Neural progenitor cell (in vitro differentiated cells): ENCODE data around the gene GRIN2A.

ENCODE experiments used
- EZH2 ChIP-seq: fragments of 200-600 bp; sonication (generic); IDR thresholded peaks from 2 replicates; pipeline ENCODE4 v1.6.1; 2017; ENCODE audit warnings: antibody characterized with exemption, mild to moderate bottlenecking, moderate library complexity
- EZH2phosphoT487 ChIP-seq: fragments of 200-600 bp; sonication (generic); IDR thresholded peaks from 2 replicates; pipeline ENCODE4 v1.6.1; 2017; ENCODE audit warnings: antibody characterized with exemption
- TF ChIP-seq, protein P1 (sequence below): fragments of 200-600 bp; sonication (generic); IDR thresholded peaks from 2 replicates; pipeline ENCODE4 v1.5.1; 2017; ENCODE audit warnings: antibody characterized with exemption, mild to moderate bottlenecking

- TF ChIP-seq, protein P1, sequence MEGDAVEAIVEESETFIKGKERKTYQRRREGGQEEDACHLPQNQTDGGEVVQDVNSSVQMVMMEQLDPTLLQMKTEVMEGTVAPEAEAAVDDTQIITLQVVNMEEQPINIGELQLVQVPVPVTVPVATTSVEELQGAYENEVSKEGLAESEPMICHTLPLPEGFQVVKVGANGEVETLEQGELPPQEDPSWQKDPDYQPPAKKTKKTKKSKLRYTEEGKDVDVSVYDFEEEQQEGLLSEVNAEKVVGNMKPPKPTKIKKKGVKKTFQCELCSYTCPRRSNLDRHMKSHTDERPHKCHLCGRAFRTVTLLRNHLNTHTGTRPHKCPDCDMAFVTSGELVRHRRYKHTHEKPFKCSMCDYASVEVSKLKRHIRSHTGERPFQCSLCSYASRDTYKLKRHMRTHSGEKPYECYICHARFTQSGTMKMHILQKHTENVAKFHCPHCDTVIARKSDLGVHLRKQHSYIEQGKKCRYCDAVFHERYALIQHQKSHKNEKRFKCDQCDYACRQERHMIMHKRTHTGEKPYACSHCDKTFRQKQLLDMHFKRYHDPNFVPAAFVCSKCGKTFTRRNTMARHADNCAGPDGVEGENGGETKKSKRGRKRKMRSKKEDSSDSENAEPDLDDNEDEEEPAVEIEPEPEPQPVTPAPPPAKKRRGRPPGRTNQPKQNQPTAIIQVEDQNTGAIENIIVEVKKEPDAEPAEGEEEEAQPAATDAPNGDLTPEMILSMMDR, result no peak
- TF ChIP-seq EZH2 (no peak), EZH2phosphoT487 (no peak)
These were observed 239.1 kb downstream of the GRIN2A start for GRCh38 chr16:9943121-9943520.
